Ovary (tissue), 3 donors: ENCODE data around the gene IPPK.

Experiments
- POLR2A ChIP-seq: fragments of 450-650 bp; IDR thresholded peaks from one replicate; pipeline ENCODE4 v1.6.1; 2017; ENCODE audit warnings: antibody characterized with exemption, mild to moderate bottlenecking, moderate library complexity
- TF ChIP-seq, protein P1 (sequence below), 3 donors: fragments of 450-650 bp in 2 of 3; fragments of 200-600 bp in 1 of 3; IDR thresholded peaks; one replicate each; pipeline versions ENCODE4 v1.5.1 to v1.8.0; 2016 to 2022; ENCODE audit warnings: antibody characterized with exemption in 3 of 3, mild to moderate bottlenecking in 1 of 3
- donor health status: DM: no; HTN: no; CAD: no.

GRCh38 chr9:92655896-92656536 is 13.9 kb downstream of the IPPK start:
- TF ChIP-seq, protein P1, sequence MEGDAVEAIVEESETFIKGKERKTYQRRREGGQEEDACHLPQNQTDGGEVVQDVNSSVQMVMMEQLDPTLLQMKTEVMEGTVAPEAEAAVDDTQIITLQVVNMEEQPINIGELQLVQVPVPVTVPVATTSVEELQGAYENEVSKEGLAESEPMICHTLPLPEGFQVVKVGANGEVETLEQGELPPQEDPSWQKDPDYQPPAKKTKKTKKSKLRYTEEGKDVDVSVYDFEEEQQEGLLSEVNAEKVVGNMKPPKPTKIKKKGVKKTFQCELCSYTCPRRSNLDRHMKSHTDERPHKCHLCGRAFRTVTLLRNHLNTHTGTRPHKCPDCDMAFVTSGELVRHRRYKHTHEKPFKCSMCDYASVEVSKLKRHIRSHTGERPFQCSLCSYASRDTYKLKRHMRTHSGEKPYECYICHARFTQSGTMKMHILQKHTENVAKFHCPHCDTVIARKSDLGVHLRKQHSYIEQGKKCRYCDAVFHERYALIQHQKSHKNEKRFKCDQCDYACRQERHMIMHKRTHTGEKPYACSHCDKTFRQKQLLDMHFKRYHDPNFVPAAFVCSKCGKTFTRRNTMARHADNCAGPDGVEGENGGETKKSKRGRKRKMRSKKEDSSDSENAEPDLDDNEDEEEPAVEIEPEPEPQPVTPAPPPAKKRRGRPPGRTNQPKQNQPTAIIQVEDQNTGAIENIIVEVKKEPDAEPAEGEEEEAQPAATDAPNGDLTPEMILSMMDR (IDR thresholded peaks at IDR 0.05) = no peak
- no peak for TF ChIP-seq POLR2A
